NCI-H510A treated with DMSO at 0.1 percent for 48 hours (cell line): ENCODE data around the gene ZNF316.
"Not testable (repeated sequence)": the region's sequence is repeated elsewhere in the genome, so short reads cannot be mapped to it uniquely, and the experiment has no call there.

Experiments used
- DNase-seq: peaks from one replicate; lab custom pipeline; 2025; lab: John Stamatoyannopoulos, UW

Gene ZNF316

GRCh38 chr7:6621195-6622133 is 15.7 kb upstream of the ZNF316 start:
- no peak for DNase-seq

- DNase-seq: no peak
These were observed 14.9 kb upstream of the ZNF316 start for GRCh38 chr7:6622134-6622710.

- no peak for DNase-seq
These were observed 13.4 kb upstream of the ZNF316 start for GRCh38 chr7:6623589-6624245.

- DNase-seq: no peak
These were observed 12.9 kb upstream of the ZNF316 start for GRCh38 chr7:6624246-6624611.

GRCh38 chr7:6628045-6628444 is 9.1 kb upstream of the ZNF316 start:
- DNase-seq: peak; percentile 42

- DNase-seq: no peak
These were observed 6.9 kb upstream of the ZNF316 start for GRCh38 chr7:6630007-6630849.

GRCh38 chr7:6631605-6632004 is 5.5 kb upstream of the ZNF316 start:
- no peak for DNase-seq

- DNase-seq: no peak
These were observed 3.1 kb upstream of the ZNF316 start for GRCh38 chr7:6634021-6634420.

GRCh38 chr7:6634971-6635370 is 2.1 kb upstream of the ZNF316 start:
- not testable (repeated sequence) for DNase-seq

GRCh38 chr7:6637544-6638229 is 569 bp downstream of the ZNF316 start:
- DNase-seq: peak; percentile 12

GRCh38 chr7:6639032-6639431 is 1.9 kb downstream of the ZNF316 start:
- DNase-seq: no peak

- DNase-seq: no peak
These were observed 2.5 kb downstream of the ZNF316 start for GRCh38 chr7:6639627-6640026.

GRCh38 chr7:6640246-6640721 is 3.2 kb downstream of the ZNF316 start:
- no peak for DNase-seq

- no peak for DNase-seq
These were observed 4.4 kb downstream of the ZNF316 start for GRCh38 chr7:6641305-6642035.

- DNase-seq: no peak
These were observed 5.2 kb downstream of the ZNF316 start for GRCh38 chr7:6642239-6642839.

- DNase-seq: no peak
These were observed 5.9 kb downstream of the ZNF316 start for GRCh38 chr7:6642861-6643640.

- no peak for DNase-seq
These were observed 7.0 kb downstream of the ZNF316 start for GRCh38 chr7:6643915-6644625.

GRCh38 chr7:6644728-6645127 is 7.6 kb downstream of the ZNF316 start:
- DNase-seq: no peak

- no peak for DNase-seq
These were observed 9.3 kb downstream of the ZNF316 start for GRCh38 chr7:6646465-6646864.
